HG02884 (cell line): ENCODE results near the gene SNX21.
"Not testable (repeated sequence)": the region's sequence is repeated elsewhere in the genome, so short reads cannot be mapped to it uniquely, and the experiment has no call there.

Experiments used
- ATAC-seq: cut with Tn5 transposase; IDR thresholded peaks from one replicate; pipeline ENCODE4 v1.9.1; 2021; ENCODE audit warnings: mild to moderate bottlenecking, moderate library complexity; ENCODE audit not compliant: unreplicated experiment

Gene SNX21

GRCh38 chr20:45848969-45849582 lies 15.5 kb downstream of the SNX21 start:
- ATAC-seq = no peak

DNA sequence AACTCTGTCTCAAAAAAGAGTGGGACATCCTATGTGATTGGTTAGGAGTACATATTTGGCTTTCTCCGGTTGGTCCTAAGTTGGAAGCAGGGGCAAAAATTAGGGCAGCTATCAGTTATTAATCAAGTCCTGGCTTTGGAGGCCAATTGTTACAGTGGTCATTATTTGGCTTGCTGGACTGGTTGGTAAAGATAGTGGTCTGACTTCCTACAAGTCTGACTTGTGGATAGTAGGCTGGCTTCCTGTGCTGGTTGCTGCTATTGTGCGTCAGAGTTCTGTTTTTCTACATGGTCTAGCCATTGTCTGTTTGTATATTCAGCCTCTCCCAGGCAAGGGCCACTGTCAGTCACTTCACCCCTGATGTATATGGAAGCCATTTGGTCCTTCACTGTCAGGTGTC lies 16.6 kb downstream of the SNX21 start:
- ATAC-seq = no peak

DNA sequence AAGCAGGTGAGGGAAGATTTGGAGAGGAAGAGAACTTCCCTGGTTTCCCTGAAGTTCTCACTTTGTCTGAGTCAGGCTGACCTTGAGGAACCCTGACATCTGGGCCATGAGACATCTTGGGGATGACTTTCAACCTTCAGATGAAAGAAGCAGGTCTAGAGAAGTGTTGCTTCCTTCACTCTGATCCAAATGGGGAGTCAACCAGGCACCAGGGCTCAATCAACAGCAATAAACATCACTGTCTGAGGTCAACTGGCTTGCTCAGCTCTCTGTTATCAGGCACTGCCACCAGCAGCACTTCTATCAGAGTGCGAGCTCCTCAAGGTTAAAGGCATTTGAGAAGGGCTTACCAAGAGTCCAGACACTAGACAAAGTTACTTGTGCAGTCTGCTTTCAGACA lies 17.3 kb downstream of the SNX21 start:
- ATAC-seq = no peak

DNA sequence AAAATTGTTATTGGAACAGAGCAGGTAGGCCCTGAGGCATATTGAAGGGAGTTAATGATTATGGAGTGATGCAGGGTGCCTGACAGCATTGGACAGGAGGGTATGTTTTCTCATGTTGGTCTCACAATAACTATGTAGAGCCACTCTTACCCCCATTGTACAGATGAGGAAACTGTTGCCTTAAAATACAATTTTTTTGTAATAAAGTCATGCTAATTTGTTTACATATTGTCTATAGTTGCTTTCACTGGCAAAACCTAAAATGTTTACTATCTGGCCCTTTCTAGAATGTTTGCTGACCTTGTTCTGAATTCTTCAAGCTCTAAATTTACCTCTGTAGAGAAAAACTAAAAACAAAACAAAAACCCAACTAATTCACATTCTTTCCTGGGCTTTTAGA lies 17.9 kb downstream of the SNX21 start:
- no peak for ATAC-seq

- ATAC-seq = no peak
These were observed 18.7 kb downstream of the SNX21 start for GRCh38 chr20:45852326-45852725.

DNA sequence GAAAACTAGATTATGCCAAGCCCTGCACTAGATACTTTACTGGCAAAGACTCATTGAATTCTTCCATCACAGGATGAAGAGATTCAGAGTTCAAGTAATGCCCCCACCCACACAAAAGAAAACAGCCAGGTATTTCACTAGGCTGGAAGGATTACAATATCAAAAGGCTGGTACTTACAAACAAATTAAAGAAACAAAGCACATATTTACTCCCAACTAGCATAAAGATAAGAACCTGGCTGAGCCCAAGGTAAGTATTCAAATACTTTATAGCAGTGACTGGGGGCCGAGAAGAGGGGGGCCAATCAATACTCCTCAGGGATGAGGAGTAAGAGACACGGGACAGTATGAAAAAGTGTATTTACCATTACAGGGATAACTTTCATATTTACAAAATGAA lies 19.9 kb downstream of the SNX21 start:
- no peak for ATAC-seq

DNA sequence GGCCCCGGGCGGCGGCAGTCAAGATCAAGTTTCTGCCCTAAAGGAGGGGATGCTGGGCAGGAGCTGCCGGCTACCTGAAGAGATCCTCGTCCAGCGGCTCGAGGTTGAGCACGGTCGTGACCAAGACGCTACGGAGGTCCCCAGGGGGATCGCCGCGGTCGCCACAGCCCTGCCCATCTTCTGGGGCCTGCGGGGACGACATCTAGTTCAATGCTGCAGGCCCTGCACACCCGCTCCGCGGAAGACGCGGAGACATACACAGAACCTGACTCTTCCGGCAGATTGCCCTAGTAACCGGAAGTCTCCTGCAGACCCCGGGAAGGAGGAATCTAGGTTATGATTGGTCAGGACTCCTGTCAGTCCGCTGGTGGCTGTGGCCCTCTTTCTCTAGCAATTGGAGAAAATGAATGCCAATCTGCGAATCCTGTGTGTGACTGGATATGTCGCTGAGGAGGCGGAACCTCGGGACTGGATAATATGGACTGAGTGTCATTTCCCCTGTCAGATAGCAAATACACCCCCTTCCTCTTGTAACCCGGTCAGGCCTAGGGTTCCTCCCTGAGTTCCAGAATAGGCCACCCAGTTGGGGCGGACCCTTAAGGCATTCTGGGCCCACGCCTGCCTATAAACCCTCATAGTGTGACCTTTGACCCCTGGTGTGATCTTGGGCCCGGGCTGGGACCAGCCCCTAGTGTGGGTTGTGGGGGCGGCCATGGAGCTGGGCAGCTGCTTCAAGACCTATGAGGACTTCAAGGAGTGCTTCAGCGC lies 23.7 kb downstream of the SNX21 start, which contains the start of the genes ACOT8 and ZSWIM3:
TSS of gene ACOT8 (minus strand) at position 279 of the 768 bp plus-strand sequence. CDS start at position 202, 77 bp downstream.
TSS of gene ZSWIM3 (plus strand) at position 501 of the 768 bp plus-strand sequence. CDS start at position 713, 212 bp downstream.
- peak; percentile 95 for ATAC-seq

- ATAC-seq = peak; percentile 24
These were observed 24.2 kb downstream of the SNX21 start for GRCh38 chr20:45857882-45858216.

DNA sequence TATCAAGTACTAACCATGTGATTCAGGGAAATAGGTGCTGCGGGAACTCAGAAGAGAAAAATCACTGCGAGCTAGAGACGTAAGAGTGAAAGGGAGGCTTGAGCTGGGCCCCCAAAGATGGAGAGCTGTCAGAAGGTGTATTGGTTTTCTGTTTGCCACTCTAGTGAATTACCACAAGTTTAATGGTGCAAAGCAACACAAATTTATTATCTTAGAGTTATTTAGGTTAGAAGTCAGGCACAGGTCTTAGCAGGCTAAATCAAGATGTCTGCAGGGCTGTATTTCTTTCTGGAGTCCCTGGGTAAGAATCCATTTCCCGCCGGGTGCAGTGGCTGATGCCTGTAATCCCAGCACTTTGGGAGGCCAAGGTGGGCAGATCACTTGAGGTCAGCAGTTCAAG lies 26.3 kb downstream of the SNX21 start:
- ATAC-seq = no peak

DNA sequence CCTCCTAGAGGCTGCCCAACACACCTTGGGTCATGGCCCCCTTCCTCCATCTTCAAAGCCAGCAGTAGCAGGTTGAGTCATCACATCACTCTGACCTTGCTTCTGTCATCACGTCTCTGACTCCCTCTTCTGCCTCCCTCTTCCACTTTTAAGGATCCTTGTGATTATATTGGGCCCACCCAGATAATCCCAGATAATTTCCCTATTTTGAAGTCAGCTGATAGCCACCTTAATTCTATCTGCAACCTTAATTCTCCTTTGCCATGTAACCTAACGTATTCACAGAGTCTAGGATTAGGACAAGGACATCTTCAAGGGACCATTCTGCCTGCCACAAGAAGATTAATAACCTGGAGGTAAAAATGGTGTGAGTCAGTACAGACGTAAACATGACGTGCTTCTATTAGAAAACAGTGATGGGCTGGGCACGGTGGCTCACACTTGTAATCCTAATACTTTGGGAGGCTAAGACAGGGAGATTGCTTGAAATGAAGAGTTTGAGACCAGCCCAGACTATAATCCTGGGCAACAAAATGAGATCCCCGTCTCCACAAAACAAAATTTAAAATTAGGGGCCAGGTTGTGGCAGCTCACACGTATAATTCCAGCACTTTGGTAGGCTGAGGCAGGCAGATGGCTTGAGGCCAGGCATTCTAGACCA lies 27.1 kb downstream of the SNX21 start:
- ATAC-seq = no peak

DNA sequence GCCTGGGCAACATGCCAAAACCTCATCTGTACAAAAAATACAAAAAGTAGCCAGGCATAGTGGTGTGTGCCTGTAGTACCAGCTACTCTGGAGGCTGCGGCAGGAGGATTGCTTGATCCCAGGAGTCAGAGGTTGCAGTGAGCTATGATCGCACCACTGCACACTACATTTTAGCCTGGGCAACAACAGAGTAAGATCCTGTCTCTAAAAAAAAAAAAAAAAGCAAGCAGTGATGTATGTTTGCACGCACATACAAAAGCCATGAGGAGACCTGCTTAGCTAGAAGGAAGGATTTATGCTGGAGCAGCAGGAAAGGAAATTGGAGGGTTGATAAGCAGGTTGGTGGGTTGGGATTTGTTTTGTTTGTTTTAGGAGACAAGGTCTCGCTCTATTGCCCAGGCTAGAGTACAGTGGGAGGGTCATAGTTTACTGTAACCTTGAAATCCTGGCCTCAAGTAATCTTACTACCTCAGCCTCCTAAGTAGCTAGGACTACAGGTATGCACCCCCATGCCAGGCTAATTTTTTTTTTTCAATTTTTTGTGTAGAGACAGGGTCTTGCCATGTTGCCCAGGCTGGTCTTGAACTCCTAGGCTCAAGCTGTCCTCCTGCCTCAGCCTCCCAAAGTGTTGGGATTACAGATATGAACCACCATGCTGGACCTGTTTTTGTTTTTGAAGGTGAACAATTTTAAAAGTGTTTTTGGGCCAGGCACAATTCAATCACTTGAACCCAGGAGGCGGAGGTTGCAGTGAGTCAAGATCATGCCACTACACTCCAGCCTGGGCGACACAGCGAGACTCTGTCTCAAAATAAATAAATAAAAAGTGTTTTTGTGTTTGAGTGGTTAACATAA lies 27.8 kb downstream of the SNX21 start:
- ATAC-seq = no peak

DNA sequence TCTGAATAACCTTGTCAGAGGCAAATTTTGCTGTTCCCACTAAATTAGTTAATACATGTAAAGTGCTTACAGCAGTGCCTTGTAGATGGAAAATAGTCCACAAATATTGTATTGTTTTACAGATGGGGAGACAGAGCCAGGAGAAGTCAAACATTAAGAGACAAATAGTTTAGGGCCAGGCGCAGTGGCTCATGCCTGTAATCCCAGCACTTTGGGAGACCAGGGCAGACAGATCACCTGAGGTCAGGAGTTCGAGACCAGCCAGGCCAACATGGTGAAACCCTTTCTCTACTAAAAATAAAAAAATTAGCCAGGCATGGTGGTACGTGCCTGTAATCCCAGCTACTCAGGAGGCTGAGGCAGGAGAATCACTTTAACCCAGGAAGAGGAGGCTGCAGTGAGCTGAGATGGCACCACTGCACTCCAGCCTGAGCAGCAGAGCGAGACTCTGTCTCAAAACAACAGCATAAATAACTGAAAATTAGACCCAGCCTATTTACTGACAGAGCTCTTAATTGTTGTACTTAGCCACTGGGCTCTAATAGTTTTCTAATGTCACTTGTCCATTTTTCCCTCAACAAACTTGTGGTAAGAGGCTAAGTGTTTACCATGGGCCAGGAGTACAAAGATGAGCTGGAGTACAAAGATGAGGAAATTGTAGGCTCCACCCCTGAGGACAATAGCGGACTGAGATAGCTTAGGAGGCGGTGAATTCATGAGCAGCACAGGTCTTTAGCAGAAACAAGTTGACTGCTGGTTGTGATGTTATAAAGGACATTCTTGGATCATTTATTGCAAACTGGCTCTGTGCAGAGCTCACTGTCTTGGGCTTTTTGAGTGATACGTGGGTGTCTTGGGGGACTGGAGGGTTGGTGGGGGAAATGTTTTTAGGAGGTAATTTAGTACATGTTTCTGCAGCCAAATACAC lies 30.2 kb downstream of the SNX21 start:
- no peak for ATAC-seq

DNA sequence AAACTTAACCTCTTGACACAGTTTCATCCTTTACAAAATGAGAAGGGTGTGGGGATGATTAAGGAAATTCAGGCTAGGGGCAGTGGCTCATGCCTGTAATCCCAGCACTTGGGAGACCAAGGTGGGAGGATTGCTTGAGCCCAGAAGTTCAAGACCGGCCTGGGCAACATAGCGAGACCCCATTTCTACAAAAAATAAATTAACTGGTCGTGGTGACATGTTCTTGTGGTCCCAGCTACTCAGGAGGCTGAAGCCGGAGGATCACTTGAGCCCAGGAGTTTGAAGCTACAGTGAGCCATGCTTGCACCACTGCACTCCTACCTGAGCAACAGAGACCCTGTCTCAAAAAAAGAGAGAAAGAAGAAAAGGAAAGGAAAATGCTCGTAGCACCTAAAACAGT lies 32.9 kb downstream of the SNX21 start:
- no peak for ATAC-seq

DNA sequence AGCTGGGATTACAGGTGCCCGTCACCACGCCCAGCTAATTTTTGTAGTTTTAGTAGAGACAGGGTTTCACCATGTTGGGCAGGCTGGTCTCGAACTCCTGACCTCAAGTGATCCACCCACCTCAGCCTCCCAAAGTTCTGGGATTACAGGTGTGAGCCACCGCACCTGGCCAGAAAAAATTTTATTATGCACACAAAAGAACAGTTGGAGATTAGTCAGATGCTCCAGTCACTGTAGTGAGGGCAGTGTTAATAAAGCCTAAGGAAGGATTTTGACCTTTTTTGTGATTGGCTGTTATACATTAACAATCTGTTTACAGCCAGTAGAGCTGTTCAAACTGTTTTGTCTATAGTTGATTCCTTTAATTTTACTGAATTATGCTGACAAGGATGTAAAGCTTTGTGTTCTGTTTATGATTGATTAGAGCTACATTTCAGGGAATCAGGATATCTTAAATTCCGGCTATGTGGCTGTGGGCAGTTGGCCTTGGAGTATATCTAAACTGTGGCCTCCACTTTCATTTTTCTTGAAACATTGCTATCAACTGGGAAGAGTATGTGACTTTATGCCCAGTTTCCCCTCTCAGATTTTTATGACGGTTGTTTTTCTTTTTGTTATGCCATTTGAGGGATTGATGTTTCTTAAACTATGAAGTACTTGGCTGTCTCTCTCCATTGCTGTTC lies 33.7 kb downstream of the SNX21 start:
- no peak for ATAC-seq

DNA sequence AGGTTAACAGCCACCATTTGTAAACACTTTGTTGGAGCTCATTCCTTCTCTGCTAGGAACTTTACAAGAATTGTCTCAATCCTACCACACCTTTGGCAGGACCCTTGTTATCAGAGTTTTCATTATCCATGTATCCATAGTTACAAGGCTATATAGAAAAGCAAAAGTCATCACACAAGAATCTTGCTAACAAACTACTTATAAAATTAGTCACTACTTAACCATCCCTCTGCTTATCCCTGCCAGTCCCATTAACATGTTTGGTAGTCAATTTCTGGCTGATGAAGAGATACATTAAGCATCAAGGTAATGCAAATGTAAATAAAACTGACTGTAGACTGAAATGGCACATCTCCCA lies 34.2 kb downstream of the SNX21 start:
- ATAC-seq = no peak

- no peak for ATAC-seq
These were observed 39.0 kb downstream of the SNX21 start for GRCh38 chr20:45872626-45873025.

DNA sequence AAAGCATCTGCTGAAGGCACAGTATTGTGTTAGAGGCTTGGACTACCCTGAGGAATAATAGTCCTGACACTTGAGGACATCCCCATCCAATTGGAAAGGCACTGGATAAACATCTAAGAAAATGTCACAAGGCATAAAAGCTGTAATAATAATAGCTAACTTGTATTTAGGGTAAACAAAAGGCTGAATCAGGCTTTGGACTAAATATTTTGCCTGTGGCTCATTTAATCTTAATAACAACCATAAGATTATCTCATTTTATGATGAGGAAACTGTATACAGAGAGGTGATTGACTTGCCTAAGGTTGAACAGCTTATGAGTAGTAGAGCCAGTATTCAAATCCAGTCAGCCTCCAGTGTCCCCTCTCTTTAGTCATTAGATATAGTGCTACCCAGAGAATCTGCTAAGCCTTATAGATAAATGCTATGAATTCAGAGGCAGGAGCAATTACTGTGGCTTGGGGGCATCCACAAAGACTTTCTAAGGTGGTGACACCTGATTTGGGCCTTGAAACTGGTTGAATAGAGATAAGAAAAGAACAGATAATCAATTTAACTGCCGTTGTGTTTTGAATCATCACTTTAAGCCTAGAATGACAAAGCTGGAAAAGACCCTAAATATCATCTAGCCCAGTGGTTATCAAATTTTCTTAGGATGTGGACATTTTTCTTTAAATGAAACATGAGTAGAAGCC lies 40.0 kb downstream of the SNX21 start:
- no peak for ATAC-seq

DNA sequence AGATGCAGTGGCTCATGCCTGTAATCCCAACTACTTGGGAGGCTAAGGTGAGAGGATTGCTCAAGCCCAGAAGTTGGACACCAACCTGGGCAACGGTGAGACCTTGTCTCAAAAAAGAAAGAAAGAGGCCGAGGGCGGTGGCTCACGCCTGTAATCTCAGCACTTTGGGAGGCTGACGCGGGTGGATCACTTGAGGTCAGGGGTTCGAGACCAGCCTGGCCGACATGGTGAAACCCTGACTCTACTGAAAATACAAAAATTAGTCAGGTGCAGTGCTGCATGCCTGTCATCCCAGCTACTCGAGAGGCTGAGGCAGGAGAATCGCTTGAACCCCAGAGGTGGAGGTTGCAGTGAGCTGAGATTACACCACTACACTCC lies 40.5 kb downstream of the SNX21 start:
- not testable (repeated sequence) for ATAC-seq

DNA sequence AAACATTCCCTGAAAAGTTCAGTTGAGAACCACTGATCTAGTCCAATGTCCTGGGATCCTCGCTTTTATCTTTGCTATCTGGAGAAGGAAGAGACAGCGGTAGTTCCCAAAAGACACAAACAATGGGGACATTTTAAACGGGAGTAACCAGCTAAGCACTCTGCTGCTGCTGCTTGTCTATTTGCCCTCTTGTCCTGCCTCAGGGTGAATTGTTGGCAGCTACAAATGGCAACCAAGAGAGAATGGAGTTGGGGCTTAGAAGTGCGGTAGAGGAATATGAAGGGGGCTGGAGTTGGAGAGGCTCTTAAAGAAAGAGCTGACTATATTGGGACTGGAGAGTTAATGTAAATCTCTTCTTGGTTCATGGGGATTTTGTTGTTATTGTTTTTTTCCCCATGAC lies 41.0 kb downstream of the SNX21 start:
- ATAC-seq = no peak
